Activated naive CD8-positive, alpha-beta T cell (primary cell): ENCODE measurements around the gene PACRG.

Source experiments
- H3K27ac Mint-ChIP-seq: one replicate; pipeline ENCODE4 v1.8.0; 2021; ENCODE audit warnings: mixed read lengths
- H3K27me3 Mint-ChIP-seq: one replicate; pipeline ENCODE4 v1.8.0; 2021; ENCODE audit warnings: mixed read lengths
- H3K36me3 Mint-ChIP-seq: one replicate; pipeline ENCODE4 v1.8.0; 2021; ENCODE audit warnings: mixed read lengths
- H3K4me1 Mint-ChIP-seq: one replicate; pipeline ENCODE4 v1.8.0; 2021; ENCODE audit warnings: low read depth, mixed read lengths
- H3K4me3 Mint-ChIP-seq: one replicate; pipeline ENCODE4 v1.8.0; 2021; ENCODE audit warnings: mild to moderate bottlenecking, mixed read lengths
- H3K9me3 Mint-ChIP-seq: one replicate; pipeline ENCODE4 v1.8.0; 2021; ENCODE audit warnings: low read depth, mixed read lengths

The PACRG gene

DNA sequence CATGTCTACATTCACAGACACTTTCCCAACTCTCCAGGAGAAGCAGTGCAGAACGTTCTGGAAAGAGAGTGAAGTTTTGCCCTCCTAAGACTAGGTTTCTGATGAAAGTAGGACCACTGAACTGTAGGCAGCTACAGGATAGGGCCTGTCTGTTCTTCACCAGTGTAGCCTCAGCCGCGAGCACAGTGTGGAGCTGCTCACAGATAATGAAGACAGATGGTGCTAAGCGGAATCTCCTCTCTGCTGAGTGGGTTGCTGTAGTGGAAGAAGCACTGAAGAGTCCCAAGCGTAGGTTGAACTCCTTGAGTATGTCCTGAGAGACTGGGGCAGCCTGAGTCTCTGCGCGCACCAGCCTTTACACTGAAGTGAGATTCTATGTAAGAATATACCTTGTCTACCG lies 170.2 kb downstream of the PACRG start:
- H3K27ac Mint-ChIP-seq = no peak overlapping the region
- H3K4me1 Mint-ChIP-seq = no peaks in the 10 kb centered on the region
- H3K4me3 Mint-ChIP-seq = no peak overlapping the region
- no peaks in the 10 kb centered on the region for H3K27me3 Mint-ChIP-seq
- no peaks in the 10 kb centered on the region for H3K9me3 Mint-ChIP-seq
- H3K36me3 Mint-ChIP-seq = no peaks in the 10 kb centered on the region

- no peaks in the 10 kb centered on the region for H3K27me3 Mint-ChIP-seq
Measured at GRCh38 chr6:162899148-162899547, 171.4 kb downstream of the PACRG start.

DNA sequence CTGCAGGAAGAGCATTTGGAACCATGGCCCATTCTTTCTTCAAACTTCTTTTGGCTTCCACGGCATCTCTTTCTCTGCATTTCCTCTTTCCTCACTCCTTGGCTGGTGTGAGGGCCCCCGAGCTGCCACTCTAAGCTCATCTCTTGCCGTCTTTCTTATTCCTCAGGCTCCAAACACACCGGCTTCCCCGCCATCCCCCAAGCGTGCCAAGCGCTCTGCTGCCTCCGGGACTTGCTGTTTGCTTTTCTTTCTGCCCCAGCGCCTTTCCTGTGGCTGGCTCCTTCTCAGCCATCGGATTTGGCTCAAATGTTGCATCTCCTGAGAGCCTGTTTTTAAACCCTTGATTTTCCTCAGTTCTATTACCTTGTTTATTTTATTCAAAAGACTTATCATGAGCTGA lies 172.7 kb downstream of the PACRG start:
- H3K4me1 Mint-ChIP-seq = no peaks in the 10 kb centered on the region
- H3K4me3 Mint-ChIP-seq = no peak overlapping the region
- H3K36me3 Mint-ChIP-seq = no peaks in the 10 kb centered on the region
- no peaks in the 10 kb centered on the region for H3K9me3 Mint-ChIP-seq
- H3K27me3 Mint-ChIP-seq = peaks cover 3% of the 10 kb centered on the region
- no peak overlapping the region for H3K27ac Mint-ChIP-seq

More at GRCh38 chr6:162899148-162899547, 171.4 kb downstream of the PACRG start:
- H3K9me3 Mint-ChIP-seq = no peaks in the 10 kb centered on the region
- no peaks in the 10 kb centered on the region for H3K4me1 Mint-ChIP-seq
- H3K4me3 Mint-ChIP-seq = no peak overlapping the region
- H3K36me3 Mint-ChIP-seq = no peaks in the 10 kb centered on the region
- H3K27ac Mint-ChIP-seq = no peak overlapping the region

GRCh38 chr6:162904069-162904663 lies 176.4 kb downstream of the PACRG start:
- no peak overlapping the region for H3K4me3 Mint-ChIP-seq
- no peaks in the 10 kb centered on the region for H3K9me3 Mint-ChIP-seq
- no peak overlapping the region for H3K27ac Mint-ChIP-seq
- H3K36me3 Mint-ChIP-seq = peaks cover 2% of the 10 kb centered on the region
- H3K27me3 Mint-ChIP-seq = peaks cover 3% of the 10 kb centered on the region
- no peaks in the 10 kb centered on the region for H3K4me1 Mint-ChIP-seq

- H3K9me3 Mint-ChIP-seq = no peaks in the 10 kb centered on the region
- no peaks in the 10 kb centered on the region for H3K4me1 Mint-ChIP-seq
- H3K27me3 Mint-ChIP-seq = peaks cover 3% of the 10 kb centered on the region
- H3K27ac Mint-ChIP-seq = no peak overlapping the region
- H3K36me3 Mint-ChIP-seq = peaks cover 2% of the 10 kb centered on the region
- no peak overlapping the region for H3K4me3 Mint-ChIP-seq
Measured at GRCh38 chr6:162906479-162906878, 178.7 kb downstream of the PACRG start.

DNA sequence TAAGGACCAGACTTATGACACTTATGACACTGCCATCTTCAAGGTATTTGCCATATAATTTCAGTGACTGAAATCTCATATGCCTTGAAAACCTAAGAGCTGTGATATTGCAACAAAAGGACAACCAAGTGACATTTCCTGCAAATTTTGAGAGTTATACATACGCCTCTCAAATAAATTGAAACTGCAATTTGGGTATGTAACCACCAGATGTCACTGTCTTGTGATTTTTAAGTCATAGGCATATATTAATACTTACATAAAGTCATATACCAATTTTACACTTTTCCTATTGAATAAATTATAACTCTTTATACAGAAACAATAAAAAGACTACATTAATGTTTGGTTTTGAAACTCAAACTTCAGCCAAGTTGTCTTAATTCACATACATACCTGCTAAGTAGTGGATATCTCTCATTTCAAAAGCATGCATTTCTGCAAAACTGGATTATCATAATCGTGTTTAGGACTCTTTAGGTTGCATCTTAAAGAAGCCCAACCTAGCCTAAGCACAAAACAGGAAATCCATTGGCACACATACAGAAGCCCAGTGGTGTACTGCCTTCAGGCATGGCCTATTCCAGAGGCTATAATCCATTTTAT lies 180.2 kb downstream of the PACRG start:
- Mint-ChIP-seq H3K27ac (no peak overlapping the region), H3K27me3 (peaks cover 3% of the 10 kb centered on the region), H3K4me1 (no peaks in the 10 kb centered on the region), H3K36me3 (peaks cover 2% of the 10 kb centered on the region), H3K9me3 (no peaks in the 10 kb centered on the region), H3K4me3 (no peak overlapping the region)

- Mint-ChIP-seq H3K4me1 (no peaks in the 10 kb centered on the region), H3K36me3 (no peaks in the 10 kb centered on the region), H3K9me3 (peaks cover 5% of the 10 kb centered on the region), H3K27me3 (no peaks in the 10 kb centered on the region), H3K4me3 (no peak overlapping the region), H3K27ac (no peak overlapping the region)
Measured at GRCh38 chr6:162913206-162913605, 185.4 kb downstream of the PACRG start.

DNA sequence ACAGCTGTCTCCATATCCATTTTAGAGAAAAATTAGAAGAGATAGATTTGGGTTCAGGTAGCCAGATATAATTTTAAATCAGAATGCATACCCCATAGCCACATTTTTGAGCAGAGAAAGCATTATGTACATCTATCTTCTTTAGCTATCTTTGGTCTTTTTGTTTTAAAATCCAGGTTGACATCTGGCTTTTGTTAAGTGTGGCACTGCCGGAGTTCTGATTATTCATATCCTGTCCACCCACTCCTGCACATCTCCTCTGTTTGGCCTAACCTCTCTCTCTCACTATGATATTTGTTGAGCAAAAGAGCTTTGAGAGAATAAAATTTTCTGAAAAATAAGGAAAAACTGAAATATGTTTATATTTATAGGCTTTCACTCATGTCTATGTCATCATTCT lies 189.7 kb downstream of the PACRG start:
- Mint-ChIP-seq H3K4me1 (no peaks in the 10 kb centered on the region), H3K27me3 (no peaks in the 10 kb centered on the region), H3K4me3 (no peak overlapping the region), H3K9me3 (peaks cover 5% of the 10 kb centered on the region), H3K27ac (no peak overlapping the region), H3K36me3 (no peaks in the 10 kb centered on the region)

- Mint-ChIP-seq H3K4me1 (no peaks in the 10 kb centered on the region), H3K9me3 (peaks cover 20% of the 10 kb centered on the region), H3K36me3 (no peaks in the 10 kb centered on the region), H3K4me3 (no peak overlapping the region), H3K27me3 (no peaks in the 10 kb centered on the region), H3K27ac (no peak overlapping the region)
Measured at GRCh38 chr6:162921062-162921461, 193.3 kb downstream of the PACRG start.

DNA sequence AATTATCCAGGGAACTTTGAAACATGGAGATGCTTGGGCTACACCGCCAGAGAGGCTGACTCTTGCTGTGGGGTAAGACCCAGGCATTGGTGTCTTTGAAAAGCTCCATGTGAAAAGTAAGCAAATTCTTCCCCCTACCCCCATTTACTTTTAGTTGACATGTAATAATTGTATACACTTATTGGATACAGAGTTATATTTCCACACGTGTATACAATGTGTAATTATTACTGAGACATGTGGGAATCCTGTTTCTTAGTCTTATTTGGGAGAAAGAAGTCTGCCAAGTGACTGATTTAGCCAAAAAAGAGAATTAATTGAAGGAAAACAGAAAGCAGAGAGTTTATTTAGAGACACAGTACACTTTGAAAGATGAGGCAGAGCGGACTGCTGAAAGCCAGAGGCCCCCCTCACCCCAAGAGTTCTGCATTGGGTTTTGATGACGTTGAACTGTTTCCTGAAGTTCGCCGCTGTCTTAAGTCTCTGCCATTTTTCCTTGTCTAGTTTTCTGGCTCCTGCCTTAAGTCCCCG lies 193.8 kb downstream of the PACRG start:
- Mint-ChIP-seq H3K27me3 (no peaks in the 10 kb centered on the region), H3K9me3 (peaks cover 17% of the 10 kb centered on the region), H3K27ac (no peak overlapping the region), H3K4me1 (no peaks in the 10 kb centered on the region), H3K4me3 (no peak overlapping the region), H3K36me3 (no peaks in the 10 kb centered on the region)

DNA sequence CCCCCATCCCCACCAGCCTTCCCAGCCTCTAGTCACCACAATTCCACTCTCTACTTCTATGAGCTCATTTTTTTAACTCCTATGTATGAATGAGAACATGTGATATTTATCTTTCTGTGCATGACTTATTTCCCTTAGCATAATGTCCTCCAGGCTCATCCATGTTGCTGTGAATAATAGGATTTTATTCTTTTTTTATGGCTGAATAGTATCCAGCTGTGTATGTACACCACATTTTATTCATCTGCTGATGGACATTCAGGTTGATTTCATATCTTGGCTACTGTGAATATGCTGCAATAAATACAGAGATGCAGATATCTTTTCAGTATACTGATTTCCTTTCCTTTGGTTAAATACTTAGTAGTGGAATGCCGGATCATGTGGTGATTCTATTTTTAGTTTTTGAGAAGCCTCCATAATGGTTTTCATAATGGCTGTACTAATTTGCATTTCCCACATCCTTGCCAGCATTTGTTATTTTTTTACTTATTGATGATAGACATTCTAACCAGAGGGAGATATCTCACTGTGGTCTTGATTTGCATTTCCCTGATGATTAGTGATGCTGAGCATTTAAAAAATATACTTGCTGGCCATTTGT lies 194.9 kb downstream of the PACRG start:
- Mint-ChIP-seq H3K27ac (no peak overlapping the region), H3K4me3 (no peak overlapping the region), H3K4me1 (no peaks in the 10 kb centered on the region), H3K36me3 (no peaks in the 10 kb centered on the region), H3K9me3 (peaks cover 14% of the 10 kb centered on the region), H3K27me3 (no peaks in the 10 kb centered on the region)

DNA sequence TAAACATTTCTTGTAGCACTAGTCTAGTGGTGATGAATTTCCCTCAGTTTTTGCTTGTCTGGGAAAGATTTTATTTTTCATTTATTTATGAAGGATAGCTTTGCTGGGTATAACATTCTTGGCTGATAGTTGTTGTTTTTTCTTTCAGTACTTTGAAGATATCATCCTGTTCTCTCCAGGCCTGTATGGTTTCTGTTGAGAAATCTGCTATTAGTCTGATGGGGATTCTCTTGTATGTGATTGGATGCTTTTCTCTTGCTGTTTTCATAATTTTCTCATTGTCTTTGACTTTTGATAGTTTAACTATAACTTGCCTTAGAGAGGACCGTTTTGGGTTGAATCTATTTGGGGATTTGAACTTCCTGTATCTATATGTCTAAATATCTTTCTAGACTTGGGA lies 207.1 kb downstream of the PACRG start:
- Mint-ChIP-seq H3K9me3 (peaks cover 33% of the 10 kb centered on the region), H3K4me1 (no peaks in the 10 kb centered on the region), H3K36me3 (no peaks in the 10 kb centered on the region), H3K27me3 (no peaks in the 10 kb centered on the region), H3K27ac (no peak overlapping the region), H3K4me3 (no peak overlapping the region)

- no peaks in the 10 kb centered on the region for H3K36me3 Mint-ChIP-seq
- no peaks in the 10 kb centered on the region for H3K4me1 Mint-ChIP-seq
- H3K27me3 Mint-ChIP-seq = no peaks in the 10 kb centered on the region
- no peak overlapping the region for H3K27ac Mint-ChIP-seq
- H3K9me3 Mint-ChIP-seq = peaks cover 14% of the 10 kb centered on the region
- no peak overlapping the region for H3K4me3 Mint-ChIP-seq
Measured at GRCh38 chr6:162940426-162940825, 212.7 kb downstream of the PACRG start.

DNA sequence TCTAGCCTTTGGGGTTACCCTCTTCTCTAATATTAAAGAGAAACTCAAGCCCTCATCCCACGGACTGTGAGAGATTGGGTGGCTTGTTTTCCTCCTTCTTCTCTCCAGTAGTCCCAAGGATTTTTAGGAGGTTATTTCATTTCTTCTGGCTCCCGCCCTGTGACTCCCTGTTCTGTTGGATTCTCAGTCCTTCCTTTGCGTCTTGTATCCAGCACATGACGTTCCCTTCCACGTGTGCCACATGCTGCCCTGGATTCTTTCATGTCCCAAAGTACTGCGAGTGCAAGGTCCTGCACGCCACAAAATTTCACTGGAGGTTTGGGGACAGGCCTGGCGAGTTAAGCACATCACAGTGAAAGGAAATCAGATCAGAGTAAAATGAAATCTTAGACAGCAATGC lies 213.4 kb downstream of the PACRG start:
- H3K27ac Mint-ChIP-seq = no peak overlapping the region
- H3K27me3 Mint-ChIP-seq = no peaks in the 10 kb centered on the region
- H3K36me3 Mint-ChIP-seq = no peaks in the 10 kb centered on the region

DNA sequence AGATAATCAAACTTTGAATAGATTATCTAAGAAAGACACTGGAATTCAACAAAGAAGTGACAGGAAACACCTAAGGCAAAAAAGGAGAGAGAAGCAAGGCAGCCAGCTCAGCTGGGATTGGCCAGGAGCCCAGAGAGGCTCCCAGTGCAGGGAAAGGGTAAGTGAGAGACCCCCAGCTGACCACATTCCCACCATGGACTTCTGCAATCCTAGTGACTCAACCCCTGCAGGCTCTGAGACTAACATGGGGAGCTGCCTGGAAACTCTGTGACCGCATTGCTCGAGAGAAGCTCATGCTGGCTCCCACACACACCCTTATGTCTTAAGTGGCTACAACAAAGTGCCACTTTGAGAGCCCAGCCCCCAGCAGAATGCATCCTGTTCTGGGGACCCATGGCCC lies 215.1 kb downstream of the PACRG start:
- H3K27me3 Mint-ChIP-seq = no peaks in the 10 kb centered on the region
- H3K4me3 Mint-ChIP-seq = no peak overlapping the region
- H3K4me1 Mint-ChIP-seq = no peaks in the 10 kb centered on the region
- H3K27ac Mint-ChIP-seq = no peak overlapping the region
- no peaks in the 10 kb centered on the region for H3K36me3 Mint-ChIP-seq
- peaks cover 23% of the 10 kb centered on the region for H3K9me3 Mint-ChIP-seq

More for the DNA sequence above, 213.4 kb downstream of the PACRG start:
- Mint-ChIP-seq H3K4me3 (no peak overlapping the region), H3K4me1 (no peaks in the 10 kb centered on the region), H3K9me3 (peaks cover 14% of the 10 kb centered on the region)
